OCI-LY3 (cell line): ENCODE measurements around the gene ERC2.

Source experiments
- H2AFZ ChIP-seq: fragments of 200-600, 300-600 bp; shearing (Covaris generic); 2 replicates; pipeline ENCODE4 v1.6.0; 2014; ENCODE audit warnings: antibody characterized with exemption, low read depth, low read length
- H3K27ac ChIP-seq: fragments of 200-600, 300-600 bp; sonication (generic); 2 replicates; pipeline ENCODE4 v1.5.1; 2014; ENCODE audit warnings: mild to moderate bottlenecking, low read length, moderate library complexity, mixed read lengths
- H3K27me3 ChIP-seq: fragments of 200-600, 300-600 bp; sonication (generic); 2 replicates; pipeline ENCODE4 v1.6.1; 2014; ENCODE audit warnings: low read depth, low read length, mixed read lengths
- H3K36me3 ChIP-seq: fragments of 200-600, 300-600 bp; sonication (generic); replicated peaks from 2 replicates; pipeline ENCODE3; 2014; ENCODE audit warnings: low read depth, low read length, mixed read lengths
- H3K4me1 ChIP-seq: fragments of 300-600, 200-600 bp; sonication (generic); 2 replicates; pipeline ENCODE4 v1.6.1; 2014; ENCODE audit warnings: low read length, mixed read lengths
- H3K4me2 ChIP-seq: fragments of 200-600, 300-600 bp; sonication (generic); 2 replicates; pipeline ENCODE4 v1.6.1; 2014; ENCODE audit warnings: low read length, mixed read lengths
- H3K4me3 ChIP-seq: fragments of 300-600, 200-600 bp; sonication (generic); 2 replicates; pipeline ENCODE4 v1.5.1; 2014; ENCODE audit warnings: antibody characterized with exemption, mild to moderate bottlenecking, low read length, moderate library complexity
- H3K79me2 ChIP-seq: fragments of 300-600, 200-600 bp; shearing (Covaris generic); 2 replicates; pipeline ENCODE4 v1.6.1; 2014; ENCODE audit warnings: mild to moderate bottlenecking, low read length, mixed read lengths
- H3K9ac ChIP-seq: fragments of 300-600, 200-600 bp; shearing (Covaris generic); 2 replicates; pipeline ENCODE4 v1.6.0; 2014; ENCODE audit warnings: mild to moderate bottlenecking, low read length, moderate library complexity
- H3K9me3 ChIP-seq: fragments of 200-600, 300-600 bp; shearing (Covaris generic); 2 replicates; pipeline ENCODE4 v1.6.1; 2014; ENCODE audit warnings: low read length, mixed read lengths; ENCODE audit not compliant: insufficient read depth
- H4K20me1 ChIP-seq: fragments of 200-600, 300-600 bp; sonication (generic); 2 replicates; pipeline ENCODE4 v1.6.1; 2016; ENCODE audit warnings: low read length, mixed read lengths; ENCODE audit not compliant: insufficient read depth
- EZH2phosphoT487 ChIP-seq: fragments of 200-600 bp; shearing (Covaris generic); IDR thresholded peaks from 2 replicates; pipeline ENCODE4 v1.6.1; 2018; ENCODE audit warnings: antibody characterized with exemption, mixed run types, low read depth
- TF ChIP-seq, protein P1 (sequence below): fragments of 200-600, 300-600 bp; sonication (generic); IDR thresholded peaks from 2 replicates; pipeline ENCODE4 v1.5.1; 2014; ENCODE audit warnings: antibody characterized with exemption, low read length, low read depth

The ERC2 gene

DNA sequence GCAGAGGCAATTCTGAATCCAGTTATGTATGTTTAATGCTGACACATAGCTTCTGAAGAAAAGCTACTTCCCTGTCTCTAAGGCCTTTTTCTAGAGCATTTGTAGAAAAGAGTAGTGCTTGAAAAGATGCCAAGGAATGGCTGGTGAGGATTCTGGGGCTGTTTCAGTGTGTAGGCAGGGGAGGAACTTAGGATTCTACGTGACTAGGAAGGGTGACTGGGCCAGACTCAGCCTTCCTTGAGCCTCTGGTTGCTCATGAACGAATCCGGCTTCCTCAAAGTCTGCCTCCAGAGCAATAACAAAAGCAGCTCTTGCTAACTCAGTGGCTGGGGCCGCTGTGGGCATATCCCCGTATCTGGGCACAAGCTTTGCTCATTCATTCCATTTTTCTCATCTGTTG, 876.4 kb downstream of the ERC2 start:
- H3K79me2 ChIP-seq: no peaks in the 10 kb centered on the region
- H3K4me3 ChIP-seq: no peak overlapping the region
- H3K4me2 ChIP-seq: no peak overlapping the region
- TF ChIP-seq EZH2phosphoT487: no peak
- TF ChIP-seq, protein P1, sequence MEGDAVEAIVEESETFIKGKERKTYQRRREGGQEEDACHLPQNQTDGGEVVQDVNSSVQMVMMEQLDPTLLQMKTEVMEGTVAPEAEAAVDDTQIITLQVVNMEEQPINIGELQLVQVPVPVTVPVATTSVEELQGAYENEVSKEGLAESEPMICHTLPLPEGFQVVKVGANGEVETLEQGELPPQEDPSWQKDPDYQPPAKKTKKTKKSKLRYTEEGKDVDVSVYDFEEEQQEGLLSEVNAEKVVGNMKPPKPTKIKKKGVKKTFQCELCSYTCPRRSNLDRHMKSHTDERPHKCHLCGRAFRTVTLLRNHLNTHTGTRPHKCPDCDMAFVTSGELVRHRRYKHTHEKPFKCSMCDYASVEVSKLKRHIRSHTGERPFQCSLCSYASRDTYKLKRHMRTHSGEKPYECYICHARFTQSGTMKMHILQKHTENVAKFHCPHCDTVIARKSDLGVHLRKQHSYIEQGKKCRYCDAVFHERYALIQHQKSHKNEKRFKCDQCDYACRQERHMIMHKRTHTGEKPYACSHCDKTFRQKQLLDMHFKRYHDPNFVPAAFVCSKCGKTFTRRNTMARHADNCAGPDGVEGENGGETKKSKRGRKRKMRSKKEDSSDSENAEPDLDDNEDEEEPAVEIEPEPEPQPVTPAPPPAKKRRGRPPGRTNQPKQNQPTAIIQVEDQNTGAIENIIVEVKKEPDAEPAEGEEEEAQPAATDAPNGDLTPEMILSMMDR: no peak
- no peaks in the 10 kb centered on the region for H4K20me1 ChIP-seq
- H3K9me3 ChIP-seq: no peaks in the 10 kb centered on the region; the same call in 1 of the 2 replicates
- no peak overlapping the region for H3K9ac ChIP-seq
- H3K27me3 ChIP-seq: peaks cover 31% of the 10 kb centered on the region
- H3K27ac ChIP-seq: no peak overlapping the region
- no peak overlapping the region for H2AFZ ChIP-seq
- no peaks in the 10 kb centered on the region for H3K36me3 ChIP-seq
- H3K4me1 ChIP-seq: peaks cover 20% of the 10 kb centered on the region

DNA sequence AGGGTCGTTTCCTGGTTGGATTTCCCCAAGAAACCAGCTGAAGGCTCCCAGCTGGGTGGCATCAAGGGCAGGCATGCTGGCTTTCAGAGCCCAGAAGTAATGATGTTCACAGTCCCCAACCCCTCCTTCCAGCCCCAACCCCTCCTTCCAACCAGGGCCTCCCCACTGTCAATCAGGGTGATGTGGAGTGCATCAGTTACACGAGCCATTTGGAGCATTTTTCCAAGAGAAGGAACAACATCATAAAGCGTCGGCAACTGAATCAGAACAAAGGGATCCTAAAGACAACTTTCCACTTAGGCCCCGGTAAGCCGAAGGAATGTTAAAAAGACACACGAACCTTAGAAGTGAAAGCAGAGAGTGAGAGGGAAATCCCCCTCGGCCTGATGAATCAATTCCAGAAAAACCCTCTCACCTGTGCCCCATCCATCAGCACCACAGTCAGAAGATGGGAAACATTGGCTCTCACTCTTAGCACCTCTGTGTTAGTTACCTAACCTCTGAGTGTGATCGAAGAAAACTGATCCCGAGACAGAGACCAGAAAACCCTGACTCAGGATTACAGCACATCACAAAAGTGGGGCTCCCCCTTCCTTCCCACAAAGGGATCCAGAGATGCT, 880.0 kb downstream of the ERC2 start:
- peaks cover 22% of the 10 kb centered on the region for H3K4me1 ChIP-seq
- H3K79me2 ChIP-seq: no peaks in the 10 kb centered on the region
- H3K9ac ChIP-seq: no peak overlapping the region
- H3K9me3 ChIP-seq: no peaks in the 10 kb centered on the region
- H3K27ac ChIP-seq: no peak overlapping the region
- peak overlapping the region; percentile 79 for H3K4me2 ChIP-seq
- no peaks in the 10 kb centered on the region for H4K20me1 ChIP-seq
- no peak for TF ChIP-seq EZH2phosphoT487
- TF ChIP-seq, protein P1: no peak
- H2AFZ ChIP-seq: no peak overlapping the region
- peaks cover 23% of the 10 kb centered on the region for H3K27me3 ChIP-seq
- no peaks in the 10 kb centered on the region for H3K36me3 ChIP-seq
- peak overlapping the region; percentile 54 for H3K4me3 ChIP-seq

DNA sequence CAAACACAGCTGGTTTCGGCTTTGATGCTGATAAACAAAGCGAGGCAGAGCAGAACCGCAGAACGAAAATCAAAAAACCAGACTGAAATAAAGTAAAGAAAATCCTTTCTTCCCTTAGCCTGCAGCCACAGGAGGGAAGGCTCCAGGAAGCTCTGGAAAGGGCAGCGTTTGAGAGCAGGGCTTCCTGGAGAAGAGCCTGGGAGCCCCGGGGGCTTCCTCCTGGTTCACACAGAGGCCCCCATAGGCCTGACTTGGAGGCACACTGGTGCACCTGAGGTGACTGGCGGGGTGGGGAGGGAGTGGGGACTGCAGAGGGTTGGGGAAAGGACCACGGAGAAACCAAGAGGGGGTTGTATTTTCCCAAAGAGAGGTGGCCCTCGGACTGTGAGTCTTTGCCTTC, 882.4 kb downstream of the ERC2 start:
- Histone ChIP-seq H3K79me2 (no peaks in the 10 kb centered on the region), H3K27me3 (peaks cover 30% of the 10 kb centered on the region), H3K4me2 (no peak overlapping the region), H3K36me3 (no peaks in the 10 kb centered on the region), H3K4me1 (peaks cover 22% of the 10 kb centered on the region), H2AFZ (no peak overlapping the region), H3K27ac (no peak overlapping the region), H3K9me3 (no peaks in the 10 kb centered on the region; the same call in 1 of the 2 replicates), H4K20me1 (no peaks in the 10 kb centered on the region), H3K9ac (no peak overlapping the region), H3K4me3 (no peak overlapping the region)
- TF ChIP-seq, protein P1: no peak
- TF ChIP-seq EZH2phosphoT487: no peak

DNA sequence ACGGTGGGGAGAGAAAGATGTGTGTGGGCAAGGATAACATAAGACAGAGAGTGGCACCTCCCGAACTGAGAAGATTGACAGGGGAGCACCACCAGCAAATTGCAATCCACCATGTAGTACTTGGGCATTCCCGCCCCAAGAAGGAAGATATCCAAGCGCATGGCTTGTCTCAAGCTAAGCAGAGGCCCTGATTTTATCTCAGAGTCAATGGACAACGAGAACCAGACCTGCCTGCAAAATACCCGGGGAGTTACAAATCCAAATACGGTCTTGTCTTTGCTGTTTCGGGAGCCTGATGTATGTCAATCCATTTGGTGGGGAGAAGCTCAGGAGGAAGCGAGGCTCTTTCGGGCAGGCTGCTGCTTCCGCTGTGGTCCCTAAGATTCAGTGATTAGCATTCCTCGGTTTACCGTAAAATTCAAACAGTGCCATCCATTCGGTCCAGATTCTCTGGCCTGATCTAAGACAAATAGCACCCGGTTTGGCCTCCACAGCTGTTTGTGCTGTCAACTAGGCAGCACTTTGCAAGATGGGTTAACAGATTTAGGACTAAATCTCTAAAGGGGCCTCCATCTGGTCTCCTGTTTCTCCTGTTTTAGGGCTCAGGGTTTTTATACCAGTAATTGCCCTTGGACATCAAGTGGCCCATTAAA, 883.4 kb downstream of the ERC2 start:
- Histone ChIP-seq H3K4me1 (peaks cover 22% of the 10 kb centered on the region), H3K79me2 (no peaks in the 10 kb centered on the region), H3K27ac (no peak overlapping the region), H4K20me1 (no peaks in the 10 kb centered on the region), H3K9me3 (no peaks in the 10 kb centered on the region; the same call in 1 of the 2 replicates), H3K4me3 (no peak overlapping the region), H3K36me3 (no peaks in the 10 kb centered on the region), H2AFZ (no peak overlapping the region), H3K4me2 (no peak overlapping the region), H3K27me3 (peaks cover 36% of the 10 kb centered on the region), H3K9ac (no peak overlapping the region)
- TF ChIP-seq, protein P1: no peak
- TF ChIP-seq EZH2phosphoT487: no peak
